IMR-90 (cell line): Measurements from ENCODE around the gene RAD51B. TPM values are rescaled to one million over a fixed set of nuclear protein-coding genes. Genes with fewer than 3 reads are reported as not detected.

Experiments
- ATAC-seq: fragments of 200-7000 bp; cut with Tn5 transposase; 2 replicates; pipeline ENCODE4 v1.9.1; 2020; ENCODE audit warnings: low read depth, mild to moderate bottlenecking, moderate library complexity
- BruUV-seq: library from RNA; stranded (reverse); fragments of 400-500 nt; replicated peaks from 2 replicates; lab custom pipeline; 2021; lab: Mats Ljungman, UMichigan
- CTCF ChIA-PET: fragments of 300-600 bp; formaldehyde crosslinking; extraction: SDS; loops from one replicate; lab custom pipeline; 2021; ENCODE audit warnings: antibody characterized with exemption; lab: Yijun Ruan, JAX
- POLR2A ChIA-PET: fragments of 300-600 bp; sonication (Branson Sonifier 250); formaldehyde crosslinking; loops from one replicate; lab custom pipeline; 2022; ENCODE audit warnings: antibody characterized with exemption; ENCODE audit not compliant: unreplicated experiment; lab: Charles Lee
- DNase-seq: peaks from one replicate; pipeline ENCODE4 v3.0.0; 2013
- H2AFZ ChIP-seq: replicated peaks from 2 replicates; pipeline ENCODE3; 2013; ENCODE audit warnings: low read length, mild to moderate bottlenecking; ENCODE audit not compliant: poor library complexity
- H2AK5ac ChIP-seq: 2 replicates; pipeline ENCODE4 v1.6.1; 2013; ENCODE audit warnings: low read depth, low read length, inconsistent platforms
- H2AK9ac ChIP-seq: replicated peaks from 2 replicates; pipeline ENCODE3; 2013; ENCODE audit warnings: mild to moderate bottlenecking, low read depth, low read length, moderate library complexity; ENCODE audit not compliant: poor library complexity
- H2BK120ac ChIP-seq: 2 replicates; pipeline ENCODE4 v1.6.1; 2013; ENCODE audit warnings: low read depth, low read length, inconsistent platforms
- H2BK15ac ChIP-seq: 3 replicates; pipeline ENCODE4 v1.6.1; 2013; ENCODE audit warnings: low read depth, low read length, inconsistent platforms
- H2BK20ac ChIP-seq: 2 replicates; pipeline ENCODE4 v1.6.1; 2013; ENCODE audit warnings: low read depth, mild to moderate bottlenecking, inconsistent platforms, low read length, moderate library complexity
- H2BK5ac ChIP-seq: 2 replicates; pipeline ENCODE4 v1.6.1; 2013; ENCODE audit warnings: mild to moderate bottlenecking, low read depth, low read length, inconsistent platforms; ENCODE audit not compliant: poor library complexity, severe bottlenecking
- H3K14ac ChIP-seq: replicated peaks from 2 replicates; pipeline ENCODE4 v1.6.1; 2013; ENCODE audit warnings: low read depth, low read length, inconsistent platforms
- H3K18ac ChIP-seq: 2 replicates; pipeline ENCODE4 v1.6.1; 2013; ENCODE audit warnings: low read depth, low read length, control low read depth
- H3K23ac ChIP-seq: 2 replicates; pipeline ENCODE4 v1.6.1; 2013; ENCODE audit warnings: low read depth, low read length, inconsistent platforms
- H3K27ac ChIP-seq: 2 replicates; pipeline ENCODE4 v1.5.1; 2013; ENCODE audit warnings: mild to moderate bottlenecking, control low read depth, low read length; ENCODE audit not compliant: insufficient read depth
- H3K27me3 ChIP-seq: 2 replicates; pipeline ENCODE4 v1.6.1; 2013; ENCODE audit warnings: low read length; ENCODE audit not compliant: control insufficient read depth, insufficient read depth
- H3K36me3 ChIP-seq: 2 replicates; pipeline ENCODE4 v1.6.1; 2013; ENCODE audit warnings: low read length, mixed read lengths; ENCODE audit not compliant: control insufficient read depth, insufficient read depth
- H3K4ac ChIP-seq: 2 replicates; pipeline ENCODE4 v1.6.1; 2013; ENCODE audit warnings: low read depth, low read length, inconsistent platforms
- H3K4me1 ChIP-seq: 2 replicates; pipeline ENCODE4 v1.6.1; 2013; ENCODE audit warnings: low read length, mixed read lengths; ENCODE audit not compliant: control insufficient read depth, insufficient read depth
- H3K4me2 ChIP-seq: 2 replicates; pipeline ENCODE4 v1.6.1; 2013; ENCODE audit warnings: low read depth, mild to moderate bottlenecking, control low read depth, low read length, moderate library complexity
- H3K4me3 ChIP-seq: 2 replicates; pipeline ENCODE4 v1.5.1; 2013; ENCODE audit warnings: low read depth, mild to moderate bottlenecking, control low read depth, low read length, moderate library complexity; ENCODE audit not compliant: insufficient read depth
- H3K56ac ChIP-seq: 2 replicates; pipeline ENCODE4 v1.6.1; 2013; ENCODE audit warnings: low read length, inconsistent platforms; ENCODE audit not compliant: insufficient read depth; ENCODE audit errors: extremely low read depth
- H3K79me1 ChIP-seq, 2 experiments: 2 replicates each; pipeline ENCODE4 v1.6.1; 2013; ENCODE audit warnings: low read length in 2 of 2, inconsistent platforms in 1 of 2, low read depth in 1 of 2
- H3K9ac ChIP-seq: 2 replicates; pipeline ENCODE4 v1.6.1; 2013; ENCODE audit warnings: low read depth, low read length, control low read depth
- H3K9me1 ChIP-seq: 2 replicates; pipeline ENCODE4 v1.6.1; 2013; ENCODE audit warnings: low read length, inconsistent platforms; ENCODE audit not compliant: insufficient read depth
- H3K9me3 ChIP-seq: 2 replicates; pipeline ENCODE4 v1.6.1; 2013; ENCODE audit warnings: low read length; ENCODE audit not compliant: control insufficient read depth, insufficient read depth
- H4K20me1 ChIP-seq: 2 replicates; pipeline ENCODE4 v1.6.1; 2013; ENCODE audit warnings: low read length, inconsistent platforms; ENCODE audit not compliant: insufficient read depth
- H4K5ac ChIP-seq: 2 replicates; pipeline ENCODE4 v1.6.1; 2013; ENCODE audit warnings: mild to moderate bottlenecking, low read depth, low read length, control low read depth
- H4K8ac ChIP-seq, 2 experiments: 2 replicates each; pipeline ENCODE4 v1.6.1; 2013; ENCODE audit warnings: low read depth in 2 of 2, low read length in 2 of 2, control low read depth in 1 of 2, inconsistent platforms in 1 of 2
- H4K91ac ChIP-seq: 2 replicates; pipeline ENCODE4 v1.6.1; 2013; ENCODE audit warnings: low read depth, low read length, inconsistent platforms; ENCODE audit not compliant: insufficient read depth
- CHD1 ChIP-seq: IDR thresholded peaks from 2 replicates; pipeline ENCODE4 v1.6.1; 2012; ENCODE audit warnings: low read depth, low read length, improper control_type of control experiment
- CTCF ChIP-seq: conservative IDR thresholded peaks from 2 replicates; pipeline ENCODE4 v1.5.1; 2012; ENCODE audit warnings: mild to moderate bottlenecking, low read depth, low read length, improper control_type of control experiment
- FOS ChIP-seq: fragments of 150-350 bp; IDR thresholded peaks from 2 replicates; pipeline ENCODE4 v1.6.1; 2016; ENCODE audit warnings: low read depth, low read length
- MAFK ChIP-seq: IDR thresholded peaks from 2 replicates; pipeline ENCODE4 v1.6.1; 2012; ENCODE audit warnings: low read depth, low read length, improper control_type of control experiment
- MXI1 ChIP-seq: IDR thresholded peaks from 2 replicates; pipeline ENCODE4 v1.6.1; 2012; ENCODE audit warnings: low read depth, mild to moderate bottlenecking, low read length, moderate library complexity, borderline replicate concordance
- NFE2L2 ChIP-seq: fragments of 150-350 bp; IDR thresholded peaks from 2 replicates; pipeline ENCODE4 v1.6.1; 2016; ENCODE audit warnings: low read depth, mild to moderate bottlenecking, low read length
- RFX5 ChIP-seq: IDR thresholded peaks from 2 replicates; pipeline ENCODE4 v1.8.0; 2012; ENCODE audit warnings: low read depth, mild to moderate bottlenecking, low read length, moderate library complexity
- SMC3 ChIP-seq: fragments of 150-350 bp; IDR thresholded peaks from 2 replicates; pipeline ENCODE4 v1.6.1; 2016; ENCODE audit warnings: low read depth, mild to moderate bottlenecking, antibody characterized with exemption, low read length, moderate library complexity
- WGBS, 2 experiments: methylation state at CpG; one replicate each; pipeline versions ENCODE4 v1.1.5 to v1.1.7; 2013; ENCODE audit warnings: missing lambda C conversion rate in 2 of 2; ENCODE audit not compliant: insufficient read length in 1 of 2; ENCODE audit errors: extremely low coverage in 2 of 2; 5-methylcytosine and 5-hydroxymethylcytosine counted together
- dilution Hi-C: fragments of 300-500 bp; cut with HindIII; formaldehyde crosslinking; loops from one replicate; pipeline ENCODE4 v1.14.3; 2018; ENCODE audit warnings: low sequenced_read_pairs; ENCODE audit not compliant: unreplicated experiment
- in situ Hi-C: fragments of 300-500 bp; cut with MboI; formaldehyde crosslinking; loops from 3 replicates; pipeline ENCODE4 v1.14.3; 2019; ENCODE audit warnings: low sequenced_read_pairs, inconsistent platforms, mixed read lengths
- intact Hi-C: fragments of 100-400 bp; cut with micrococcal nuclease; formaldehyde crosslinking; loops from 2 replicates; pipeline ENCODE4 v1.10.0; 2022
- polyA plus RNA-seq, 3 experiments: library from polyadenylated mRNA; depleted of rRNA; stranded (reverse); fragments of >200 nt; gene quantifications; 2 replicates each; pipeline ENCODE4 v1.2.3, GENCODE V29; 2012; ENCODE audit warnings: low replicate concordance in 1 of 3
- total RNA-seq: library from RNA; depleted of rRNA; stranded (reverse); fragments of >200 nt; gene quantifications from 2 replicates; pipeline ENCODE4 v1.2.3, GENCODE V29; 2012

The RAD51B gene
- total and polyA plus RNA-seq, 2 of the 4 experiments (the other 2 are of a cell fraction) = 5.1 to 18.8 TPM

GRCh38 chr14:67856827-67857226 lies 37.2 kb downstream of the RAD51B start:
- no CpG with 5 or more reads among the region's 2 CpGs for WGBS, 2 experiments
- no peaks in the 10 kb centered on the region; the same call in 1 of the 2 replicates for H4K20me1 ChIP-seq
- no peaks in the 10 kb centered on the region for H3K36me3 ChIP-seq
- dilution Hi-C loops (no loop called here), in situ Hi-C loops (no loop called here), intact Hi-C loops (no loop called here)
- no peaks in the 10 kb centered on the region for H3K27me3 ChIP-seq
- H3K9me3 ChIP-seq = no peaks in the 10 kb centered on the region
- no peak overlapping the region for H3K4ac ChIP-seq
- peak; percentile 24 for DNase-seq
- H4K8ac ChIP-seq = no peak overlapping the region
- H3K4me3 ChIP-seq = no peak overlapping the region
- no peak overlapping the region for H3K23ac ChIP-seq
- no peak overlapping the region for H3K9ac ChIP-seq
- no peaks in the 10 kb centered on the region for H3K79me1 ChIP-seq
- CTCF ChIA-PET = no interaction called here
- no peak overlapping the region for H3K27ac ChIP-seq
- BruUV-seq = no TSS peak
- POLR2A ChIA-PET = interaction anchor here (0.6 kb wide), 1 partner anchor 13 kb away, joined by 4 read pairs; no protein-coding TSS in a partner anchor
- no peak overlapping the region for H2BK20ac ChIP-seq
- H2BK5ac ChIP-seq = no peak overlapping the region
- 0 out of 2 replicates have a peak, but pooled peaks cover 3% of the 10 kb centered on the region for H3K9me1 ChIP-seq
- H4K5ac ChIP-seq = no peak overlapping the region
- no peak overlapping the region for H2BK15ac ChIP-seq
- no peak overlapping the region for H3K18ac ChIP-seq
- no peak overlapping the region for H3K14ac ChIP-seq
- peak; percentile 59 for ATAC-seq
- no peak overlapping the region for H3K56ac ChIP-seq
- H3K4me1 ChIP-seq = no peaks in the 10 kb centered on the region
- H3K4me2 ChIP-seq = no peak overlapping the region
- no peak for TF ChIP-seq MXI1
- no peak for TF ChIP-seq MAFK
- TF ChIP-seq NFE2L2 = no peak
- no peak for TF ChIP-seq RFX5
- no peak for TF ChIP-seq SMC3
- TF ChIP-seq CHD1 = no peak
- TF ChIP-seq FOS = no peak
- TF ChIP-seq CTCF = no peak
- no peak overlapping the region for H2AFZ ChIP-seq
- H4K91ac ChIP-seq = no peak overlapping the region
- no peak overlapping the region for H2AK9ac ChIP-seq
- H2AK5ac ChIP-seq = no peak overlapping the region
- no peak overlapping the region for H2BK120ac ChIP-seq
